GM12874 (cell line): ENCODE data around the gene UFD1.

Experiments used
- TF ChIP-seq, protein P1 (sequence below): IDR thresholded peaks from 2 replicates; pipeline ENCODE4 v1.5.1; 2011; ENCODE audit warnings: low read depth, mild to moderate bottlenecking, control low read depth, low read length, moderate library complexity; ENCODE audit not compliant: insufficient read depth

Gene UFD1

DNA sequence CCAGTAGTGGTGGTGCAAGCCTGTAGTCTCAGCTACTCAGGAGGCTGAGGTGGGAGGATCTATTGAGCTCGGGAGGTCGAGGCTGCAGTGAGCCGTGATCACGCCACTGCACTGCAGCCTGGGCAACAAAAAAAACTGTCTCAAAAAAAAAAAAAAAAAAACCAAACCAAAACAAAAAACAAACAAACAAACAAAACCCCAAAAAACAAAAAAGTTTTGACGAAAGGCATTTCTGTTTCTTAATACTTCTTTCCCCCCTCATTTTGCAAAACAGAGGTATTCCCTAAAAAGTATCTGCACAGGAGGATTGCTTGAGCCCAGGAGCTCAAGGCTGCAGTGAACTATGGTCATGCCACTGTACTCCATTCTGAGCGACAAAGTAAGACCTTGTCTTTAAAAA, 58.7 kb downstream of the UFD1 start:
- TF ChIP-seq, protein P1, sequence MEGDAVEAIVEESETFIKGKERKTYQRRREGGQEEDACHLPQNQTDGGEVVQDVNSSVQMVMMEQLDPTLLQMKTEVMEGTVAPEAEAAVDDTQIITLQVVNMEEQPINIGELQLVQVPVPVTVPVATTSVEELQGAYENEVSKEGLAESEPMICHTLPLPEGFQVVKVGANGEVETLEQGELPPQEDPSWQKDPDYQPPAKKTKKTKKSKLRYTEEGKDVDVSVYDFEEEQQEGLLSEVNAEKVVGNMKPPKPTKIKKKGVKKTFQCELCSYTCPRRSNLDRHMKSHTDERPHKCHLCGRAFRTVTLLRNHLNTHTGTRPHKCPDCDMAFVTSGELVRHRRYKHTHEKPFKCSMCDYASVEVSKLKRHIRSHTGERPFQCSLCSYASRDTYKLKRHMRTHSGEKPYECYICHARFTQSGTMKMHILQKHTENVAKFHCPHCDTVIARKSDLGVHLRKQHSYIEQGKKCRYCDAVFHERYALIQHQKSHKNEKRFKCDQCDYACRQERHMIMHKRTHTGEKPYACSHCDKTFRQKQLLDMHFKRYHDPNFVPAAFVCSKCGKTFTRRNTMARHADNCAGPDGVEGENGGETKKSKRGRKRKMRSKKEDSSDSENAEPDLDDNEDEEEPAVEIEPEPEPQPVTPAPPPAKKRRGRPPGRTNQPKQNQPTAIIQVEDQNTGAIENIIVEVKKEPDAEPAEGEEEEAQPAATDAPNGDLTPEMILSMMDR = no peak

DNA sequence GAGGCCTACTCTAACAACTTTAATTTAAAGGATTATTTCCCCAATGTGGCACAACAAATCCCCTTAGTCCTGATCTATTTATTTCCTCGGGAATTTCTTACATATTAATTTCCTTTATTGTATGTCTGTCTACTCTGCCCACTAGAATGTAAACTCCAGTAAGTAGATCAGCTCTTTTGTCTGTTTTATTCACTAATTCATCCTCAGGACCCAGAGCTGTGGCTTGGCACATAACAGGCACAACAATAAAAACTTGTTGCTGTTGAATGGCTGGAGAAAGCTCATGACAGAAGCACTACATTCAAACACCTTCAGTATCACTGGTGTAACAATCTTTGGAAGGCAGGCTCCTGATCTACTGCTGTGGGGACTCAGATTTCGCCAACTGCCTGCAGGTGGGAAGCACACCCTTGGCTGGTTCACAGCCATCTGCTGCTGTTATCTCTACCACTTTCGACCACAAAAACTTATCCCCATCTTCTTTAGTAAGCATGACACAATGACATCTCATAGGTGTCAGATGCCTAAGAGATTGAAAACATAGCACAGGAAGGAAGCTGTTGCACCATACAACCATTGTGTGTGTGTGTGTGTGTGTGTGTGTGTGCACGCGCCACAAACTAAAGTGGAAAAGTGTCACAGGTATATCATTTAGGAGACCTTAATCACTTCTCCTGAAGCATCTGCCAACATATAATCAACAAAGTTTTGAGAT, 59.4 kb downstream of the UFD1 start:
- TF ChIP-seq, protein P1 = no peak

DNA sequence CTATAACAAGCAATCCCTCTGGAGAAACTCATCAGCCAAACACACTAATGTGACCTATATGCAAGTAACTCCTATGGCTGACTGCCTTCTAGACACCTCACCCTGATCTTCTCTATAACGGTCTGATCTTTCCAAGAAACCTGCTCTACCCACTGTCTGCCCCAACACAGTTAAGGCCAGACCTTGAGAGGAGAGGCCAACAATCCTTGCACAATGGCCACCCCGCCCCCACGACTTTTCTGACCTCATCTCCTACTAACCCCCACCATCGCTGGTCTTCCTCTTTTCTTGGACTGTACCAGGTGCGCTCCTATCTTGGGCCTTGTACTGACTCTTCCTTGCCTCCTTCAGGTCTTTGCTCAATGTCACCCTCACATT, 59.9 kb downstream of the UFD1 start:
- TF ChIP-seq, protein P1 = no peak

DNA sequence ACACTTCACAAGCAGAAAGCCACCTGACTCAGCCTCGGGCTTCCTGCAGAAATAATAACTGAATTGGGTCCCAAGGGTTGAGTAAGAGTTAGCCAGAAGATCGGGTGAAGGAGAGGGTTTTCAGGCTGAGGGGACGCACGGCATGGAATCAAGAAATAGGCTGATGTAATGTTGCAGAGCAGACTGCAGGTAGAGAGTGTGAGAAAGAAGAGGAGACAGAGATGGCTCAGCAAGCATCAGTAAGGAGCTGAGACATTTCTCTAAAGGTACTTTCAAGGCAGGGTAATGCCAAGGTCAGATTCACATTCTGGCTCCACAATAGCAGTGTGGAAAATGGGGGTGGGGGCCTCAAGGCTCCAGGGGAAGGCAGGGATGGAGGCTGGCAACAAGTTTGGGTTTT, 66.1 kb downstream of the UFD1 start:
- TF ChIP-seq, protein P1 = no peak

DNA sequence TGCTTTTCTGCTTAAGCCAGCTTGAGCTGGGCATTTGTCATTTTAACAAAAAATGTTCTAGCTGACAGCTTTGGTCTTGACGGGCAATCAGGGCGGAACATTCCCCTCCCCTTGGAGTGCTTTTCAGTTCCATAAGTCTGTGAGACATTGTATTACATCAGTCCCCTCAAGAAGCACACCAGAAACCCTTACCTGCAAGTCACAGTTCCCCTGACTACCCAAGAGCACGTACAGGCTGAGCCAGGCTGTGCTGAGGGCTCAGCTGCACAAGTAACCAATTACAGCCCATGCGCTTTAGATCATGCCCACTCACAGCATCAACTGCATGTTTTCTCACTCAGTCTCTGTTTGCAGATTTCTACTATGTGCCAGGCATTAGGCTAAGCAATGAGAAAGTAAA, 66.5 kb downstream of the UFD1 start:
- TF ChIP-seq, protein P1 = no peak

DNA sequence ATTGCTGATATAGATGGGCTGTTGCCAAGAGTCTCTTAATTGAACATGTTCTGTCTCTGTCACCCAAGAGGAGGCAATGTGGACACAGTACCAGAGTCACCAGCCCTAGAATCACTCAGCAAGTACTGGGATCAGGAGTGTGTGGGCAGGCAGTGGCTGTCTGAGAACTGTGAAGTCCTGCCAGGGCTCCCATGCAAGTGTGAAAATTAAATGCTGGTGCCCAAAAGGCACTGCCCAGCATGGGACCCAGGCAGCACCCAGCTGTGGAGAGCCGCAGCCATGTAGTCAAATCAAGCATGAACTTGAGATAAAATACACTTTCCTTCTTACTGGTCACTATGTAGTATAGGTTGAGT, 67.3 kb downstream of the UFD1 start:
- TF ChIP-seq, protein P1 = no peak

DNA sequence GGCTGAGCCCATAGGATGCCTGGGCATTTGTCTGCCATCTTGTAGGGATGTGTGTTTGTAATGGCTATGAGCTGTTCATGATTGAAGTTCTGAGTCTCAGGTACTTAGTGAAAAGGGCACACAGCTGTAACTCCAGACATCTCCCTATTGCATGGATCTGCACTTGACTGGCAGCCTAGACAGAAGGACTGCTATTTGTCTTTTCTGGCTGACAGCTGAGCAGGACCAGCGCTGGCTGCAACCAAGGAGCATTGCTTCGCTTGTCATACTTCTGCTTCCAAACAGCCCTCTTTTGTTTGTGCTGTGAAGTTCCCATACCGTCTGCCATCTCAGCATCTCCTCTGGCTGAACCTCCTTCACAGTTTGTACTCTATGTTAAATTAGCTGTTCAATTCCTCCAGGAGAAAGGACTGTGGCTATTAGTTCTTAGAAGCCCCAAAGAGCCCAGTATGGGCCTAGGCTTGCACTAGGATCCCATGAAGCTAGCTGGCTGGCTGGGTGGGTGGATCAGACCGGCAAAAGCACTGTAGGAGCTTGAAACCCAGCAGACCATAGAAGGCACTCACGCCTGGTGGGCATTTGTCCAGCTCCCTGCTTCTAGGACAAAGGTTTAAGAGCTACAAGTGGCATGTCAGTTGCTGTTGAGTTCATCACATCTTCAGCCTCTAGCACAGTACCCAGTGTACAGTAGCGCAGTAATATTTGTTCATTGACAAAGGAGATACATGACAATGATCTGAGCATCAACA, 67.9 kb downstream of the UFD1 start:
- TF ChIP-seq, protein P1 = no peak
